HuH-7.5 (cell line): ENCODE data around the gene ADAR.
A peak's percentile ranks its signal among the peaks of the same experiment; 100 is the strongest.

Experiments
- DNase-seq: peaks from one replicate; pipeline ENCODE4 v3.0.0; 2011; ENCODE audit warnings: low spot score

ADAR gene

DNA sequence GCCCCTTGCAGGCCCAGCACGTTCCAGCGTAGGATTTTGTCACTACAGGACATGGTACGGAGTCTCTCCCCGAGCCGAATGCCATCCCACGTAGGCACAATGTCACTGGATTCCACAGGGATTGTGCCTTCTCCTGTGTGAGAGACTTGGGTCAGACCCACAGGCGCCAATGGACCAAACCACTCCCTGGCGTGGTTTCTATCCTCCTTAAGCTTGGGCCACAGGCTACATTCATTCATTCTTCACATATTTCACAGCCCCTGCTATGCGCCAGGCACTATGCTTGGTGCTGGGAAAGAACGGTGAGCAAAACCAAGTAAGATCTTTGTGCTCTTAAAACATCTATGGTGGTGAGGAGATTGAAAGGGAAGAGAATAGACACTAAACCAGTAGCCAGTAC, 21.8 kb downstream of the ADAR start:
- no peak for DNase-seq

DNA sequence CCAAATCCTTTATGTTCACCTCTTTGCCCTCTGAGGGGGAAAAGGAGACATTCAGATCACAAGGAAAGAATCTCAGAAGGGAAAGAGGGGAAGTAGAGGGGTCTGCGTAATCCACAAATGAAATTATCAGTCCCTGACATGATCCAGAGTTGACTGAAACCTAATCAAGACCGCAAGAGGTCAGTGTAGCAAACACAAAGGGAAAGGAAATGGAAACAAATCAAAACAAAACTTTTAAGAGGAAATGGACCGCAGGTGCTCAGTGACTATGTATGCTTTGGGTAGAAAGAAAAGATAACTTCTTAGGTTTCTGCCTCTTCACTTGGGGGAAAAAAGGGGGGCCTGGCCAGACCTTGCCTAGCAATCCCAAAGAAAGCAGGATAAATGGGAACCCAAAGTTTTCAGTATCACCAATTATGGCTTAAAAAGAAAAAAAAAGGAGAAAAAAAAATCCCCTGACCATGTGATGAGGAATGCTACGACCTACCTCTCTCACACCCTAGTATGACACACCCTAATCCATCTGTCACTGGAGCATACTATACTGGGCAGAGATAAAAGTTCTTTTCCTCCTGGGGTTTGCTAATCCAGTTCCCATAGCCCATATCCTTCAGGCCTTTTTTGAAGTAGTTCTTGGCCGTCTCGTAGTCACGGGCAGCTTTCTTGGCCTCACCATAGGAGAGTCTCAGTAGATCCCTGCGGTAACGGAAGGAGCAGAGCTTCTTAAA, 23.6 kb downstream of the ADAR start:
- no peak for DNase-seq

GRCh38 chr1:154583773-154584172, 24.2 kb downstream of the ADAR start:
- DNase-seq = no peak

DNA sequence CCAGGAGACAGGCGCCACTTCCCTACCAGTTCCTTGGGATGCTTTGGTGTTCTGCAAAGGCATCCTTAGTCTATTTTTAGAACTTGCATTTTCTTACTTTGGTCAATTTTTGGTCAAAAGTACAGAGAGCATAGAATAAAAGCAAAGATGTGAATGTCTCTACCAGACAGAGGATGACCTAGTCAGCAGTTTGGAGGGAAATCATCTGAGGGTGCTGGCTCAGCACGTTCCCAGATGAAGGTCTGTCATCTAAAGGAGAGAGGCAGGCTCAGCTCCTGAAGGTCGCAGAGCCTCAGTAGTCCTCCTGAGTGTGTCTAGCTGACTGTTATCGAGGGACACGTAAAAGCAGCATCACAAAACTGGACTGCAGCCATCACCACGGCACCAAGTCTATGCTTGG, 25.1 kb downstream of the ADAR start:
- DNase-seq = no peak

DNA sequence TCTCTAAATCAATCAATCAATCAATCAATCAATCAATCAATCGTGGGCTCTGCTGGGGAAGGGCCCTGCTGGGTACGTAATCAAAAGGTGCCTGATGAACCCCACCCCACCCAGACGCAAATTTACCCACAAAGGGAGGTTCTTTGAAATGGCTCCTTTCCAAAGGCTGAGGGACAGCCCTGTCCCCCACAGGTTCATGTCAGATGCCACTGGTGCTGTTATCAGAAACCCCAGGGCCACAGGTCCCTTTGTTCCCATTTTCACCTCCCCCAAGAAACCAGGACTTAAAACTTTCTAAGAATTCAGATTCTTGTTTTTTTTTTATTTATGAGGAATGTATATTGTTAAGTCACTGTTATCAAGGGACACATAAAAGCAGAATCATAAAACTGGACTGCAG, 26.2 kb downstream of the ADAR start:
- no peak for DNase-seq

DNA sequence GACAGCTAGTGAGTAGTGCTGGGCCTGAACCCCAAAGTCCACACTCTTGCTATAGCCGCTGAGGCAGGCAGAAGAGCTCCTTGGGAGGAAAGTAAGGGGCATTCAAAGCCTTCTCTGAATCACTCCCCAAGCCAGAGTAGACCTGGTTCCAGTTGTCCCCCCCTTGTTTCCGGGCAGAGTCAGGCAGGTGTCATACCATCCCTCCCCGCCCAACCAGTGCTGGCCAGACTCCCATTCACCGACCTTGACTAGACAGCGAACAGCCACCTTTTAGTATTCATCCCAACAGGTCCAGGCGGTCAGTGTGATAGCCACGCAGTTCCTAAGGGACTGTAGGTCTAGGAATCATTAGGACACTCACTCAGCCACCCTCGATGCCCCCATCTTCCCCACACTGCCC, 28.6 kb downstream of the ADAR start:
- DNase-seq = no peak

DNA sequence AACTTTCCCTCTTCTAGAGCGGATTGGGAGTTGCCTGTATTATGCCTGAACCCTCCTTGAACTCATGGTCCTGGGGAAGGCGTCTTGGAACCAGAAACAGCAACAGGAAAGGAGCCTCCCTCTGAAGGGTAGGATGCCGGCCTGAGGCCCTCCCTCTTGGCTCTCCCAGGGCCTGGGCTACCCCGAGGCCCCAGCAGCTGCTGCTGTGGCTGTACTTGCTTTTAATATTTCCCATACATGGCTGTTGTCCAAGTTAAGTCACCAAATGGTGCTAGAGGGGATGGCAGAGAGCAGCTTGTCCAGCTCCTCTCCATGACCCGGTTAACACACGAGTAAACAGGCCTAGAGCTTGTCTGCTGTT, 29.9 kb downstream of the ADAR start:
- DNase-seq = no peak

- no peak for DNase-seq
Observed at GRCh38 chr1:154577346-154578057, 30.5 kb downstream of the ADAR start.

- no peak for DNase-seq
Observed at GRCh38 chr1:154575951-154576566, 31.9 kb downstream of the ADAR start.

DNA sequence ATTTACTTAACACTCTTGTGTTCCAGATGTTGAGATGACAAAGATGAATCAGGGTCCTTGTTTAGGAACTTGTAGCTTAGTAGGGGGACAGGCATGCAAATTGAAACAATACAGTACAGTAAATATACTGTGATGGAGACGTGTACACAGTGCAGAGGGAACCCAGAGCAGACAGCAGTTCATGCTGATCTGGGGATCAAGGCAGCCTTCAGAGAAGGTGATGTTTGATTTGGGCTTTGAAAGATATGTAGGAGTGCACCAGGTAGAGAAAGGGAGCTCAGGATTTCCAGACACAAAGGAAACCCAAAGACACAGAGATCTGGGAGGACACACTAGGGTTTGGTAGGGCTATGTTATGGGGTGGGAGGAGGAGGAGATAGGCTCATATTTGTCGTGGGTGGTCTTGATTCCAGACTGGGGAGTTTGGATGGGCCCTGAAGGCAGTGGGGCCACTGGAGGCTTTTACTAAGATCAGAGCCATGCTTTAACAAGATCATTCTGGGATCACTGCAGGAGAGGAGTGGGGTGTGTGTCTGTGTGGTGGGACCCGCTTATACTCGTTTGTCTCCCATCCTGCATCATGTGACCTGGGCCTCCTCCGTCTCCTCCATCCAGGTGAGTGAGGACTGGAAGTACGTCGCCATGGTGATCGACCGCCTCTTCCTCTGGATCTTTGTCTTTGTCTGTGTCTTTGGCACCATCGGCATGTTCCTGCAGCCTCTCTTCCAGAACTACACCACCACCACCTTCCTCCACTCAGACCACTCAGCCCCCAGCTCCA, 32.6 kb downstream of the ADAR start:
- DNase-seq = no peak

DNA sequence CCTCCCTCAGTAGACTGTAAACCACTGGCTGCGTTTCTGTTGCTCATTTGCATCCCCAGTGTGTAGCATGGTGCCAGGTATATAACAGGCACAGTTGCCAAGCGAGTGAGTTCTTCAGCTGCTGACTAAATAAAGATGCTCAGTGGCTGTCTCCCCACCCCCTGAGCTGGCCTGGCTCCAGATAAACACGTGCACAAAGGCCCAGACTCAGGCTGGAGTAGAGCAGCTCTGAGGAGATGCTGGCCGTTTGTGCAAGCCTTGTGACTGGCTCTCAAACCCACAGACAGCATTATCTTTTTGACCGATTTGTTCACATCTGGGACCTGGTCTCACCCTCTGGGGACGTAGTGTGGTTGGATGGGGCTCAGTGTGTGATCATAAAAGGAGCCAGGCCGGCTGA, 33.3 kb downstream of the ADAR start:
- DNase-seq = no peak

- DNase-seq = no peak
Observed at GRCh38 chr1:154573168-154573510, 34.8 kb downstream of the ADAR start.

DNA sequence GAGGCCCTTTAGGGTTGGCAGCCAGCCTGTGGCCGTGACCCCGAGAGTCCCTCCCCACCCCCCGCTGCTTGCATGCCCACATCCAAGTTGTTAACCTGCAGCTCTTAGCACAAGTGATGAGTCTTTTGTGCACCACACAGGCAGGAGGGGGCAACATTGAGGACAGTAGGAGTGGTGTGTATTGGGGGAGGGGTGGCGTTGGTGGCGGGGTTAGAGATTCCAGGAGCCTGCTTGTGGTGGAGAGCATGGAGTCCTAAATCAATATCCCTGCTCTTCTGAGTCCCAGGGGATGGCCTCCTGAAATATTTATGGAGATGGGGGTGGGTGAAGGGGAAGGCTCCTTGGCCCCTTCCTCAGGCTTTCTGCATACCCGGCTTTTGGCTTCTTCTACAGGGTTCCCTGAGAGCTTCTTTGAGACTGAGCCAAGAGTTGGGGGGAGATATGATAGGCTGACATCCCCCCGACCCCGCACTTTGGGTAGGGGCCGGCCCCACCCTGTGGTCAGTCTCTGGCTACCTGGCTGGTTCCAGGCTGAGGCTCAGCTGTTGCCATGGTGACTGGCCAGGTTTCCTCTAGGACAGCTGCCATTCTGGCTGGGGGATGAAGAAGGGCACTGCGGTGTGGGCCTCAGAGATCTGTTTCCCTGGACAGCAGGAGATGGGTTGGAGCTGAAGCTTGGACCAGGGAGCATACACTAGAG, 35.4 kb downstream of the ADAR start:
- no peak for DNase-seq

- DNase-seq = no peak
Observed at GRCh38 chr1:154571964-154572288, 36.1 kb downstream of the ADAR start.

DNA sequence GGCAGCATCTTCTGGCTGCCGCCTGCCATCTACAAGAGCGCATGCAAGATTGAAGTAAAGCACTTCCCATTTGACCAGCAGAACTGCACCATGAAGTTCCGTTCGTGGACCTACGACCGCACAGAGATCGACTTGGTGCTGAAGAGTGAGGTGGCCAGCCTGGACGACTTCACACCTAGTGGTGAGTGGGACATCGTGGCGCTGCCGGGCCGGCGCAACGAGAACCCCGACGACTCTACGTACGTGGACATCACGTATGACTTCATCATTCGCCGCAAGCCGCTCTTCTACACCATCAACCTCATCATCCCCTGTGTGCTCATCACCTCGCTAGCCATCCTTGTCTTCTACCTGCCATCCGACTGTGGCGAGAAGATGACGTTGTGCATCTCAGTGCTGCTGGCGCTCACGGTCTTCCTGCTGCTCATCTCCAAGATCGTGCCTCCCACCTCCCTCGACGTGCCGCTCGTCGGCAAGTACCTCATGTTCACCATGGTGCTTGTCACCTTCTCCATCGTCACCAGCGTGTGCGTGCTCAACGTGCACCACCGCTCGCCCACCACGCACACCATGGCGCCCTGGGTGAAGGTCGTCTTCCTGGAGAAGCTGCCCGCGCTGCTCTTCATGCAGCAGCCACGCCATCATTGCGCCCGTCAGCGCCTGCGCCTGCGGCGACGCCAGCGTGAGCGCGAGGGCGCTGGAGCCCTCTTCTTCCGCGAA, 36.6 kb downstream of the ADAR start:
- no peak for DNase-seq

DNA sequence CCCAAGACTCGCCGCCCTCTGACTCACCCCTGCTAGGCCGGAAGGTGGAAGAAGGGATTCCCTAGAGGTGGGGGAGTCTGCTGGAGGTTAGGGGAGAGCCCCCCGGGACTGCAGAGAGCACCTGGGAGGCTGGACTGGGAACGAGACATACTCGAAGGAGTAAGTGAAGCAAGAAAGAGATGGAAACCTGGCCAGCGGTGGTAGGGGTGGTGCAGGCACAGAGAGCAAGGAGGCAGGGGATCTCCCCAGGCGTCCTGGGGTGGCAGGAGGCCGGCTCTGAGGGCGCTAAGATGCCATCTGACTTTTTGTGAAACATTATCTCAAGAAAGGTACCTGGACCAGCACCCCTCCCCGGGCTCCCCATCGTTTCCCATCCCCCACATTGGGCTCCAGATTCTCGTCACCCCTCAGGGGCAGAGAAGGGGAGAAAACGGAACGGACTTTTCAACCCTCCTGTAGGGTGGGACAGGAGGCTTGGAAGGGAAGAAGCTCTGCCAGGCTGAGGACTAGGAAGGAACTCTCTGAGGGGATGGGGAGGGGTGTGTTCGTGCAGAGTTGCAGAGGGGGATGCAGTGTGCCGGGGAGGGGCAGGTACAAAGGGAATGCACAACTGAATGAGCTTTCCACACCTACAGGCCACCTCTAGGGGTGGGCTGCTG, 39.7 kb downstream of the ADAR start:
- DNase-seq = no peak

DNA sequence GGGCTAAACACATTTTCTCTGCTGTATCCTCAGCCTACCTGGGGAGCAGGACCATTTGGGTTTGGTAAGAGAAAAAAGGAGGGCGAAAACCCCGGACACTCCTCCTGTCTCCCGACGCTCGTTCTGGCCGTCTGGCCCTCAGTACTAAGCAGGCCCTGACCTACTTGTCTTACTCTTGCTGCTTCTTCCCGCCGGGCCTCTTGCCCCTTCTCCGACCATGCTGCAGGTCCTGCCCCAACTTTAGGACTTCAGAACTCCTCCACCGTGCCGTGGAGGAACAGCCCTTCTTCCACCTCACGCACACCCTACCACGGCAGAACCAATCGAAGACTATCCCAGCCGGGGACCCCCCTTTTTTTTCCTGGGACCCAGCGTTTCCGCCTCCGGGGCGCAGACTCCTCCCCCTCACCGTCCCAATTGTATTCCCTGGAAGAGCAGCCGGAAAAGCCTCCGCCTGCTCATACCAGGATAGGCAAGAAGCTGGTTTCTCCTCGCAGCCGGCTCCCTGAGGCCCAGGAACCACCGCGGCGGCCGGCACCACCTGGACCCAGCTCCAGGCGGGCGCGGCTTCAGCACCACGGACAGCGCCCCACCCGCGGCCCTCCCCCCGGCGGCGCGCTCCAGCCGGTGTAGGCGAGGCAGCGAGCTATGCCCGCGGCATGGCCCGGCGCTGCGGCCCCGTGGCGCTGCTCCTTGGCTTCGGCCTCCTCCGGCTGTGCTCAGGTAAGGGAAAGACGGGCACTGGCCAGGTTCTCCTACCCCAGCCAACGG, 40.4 kb downstream of the ADAR start, which contains the start of gene CHRNB2:
Gene CHRNB2 (plus strand): TSS at position 393 of the 771 bp plus-strand sequence. CDS start 267 bp downstream, at position 660.
- DNase-seq = peak; percentile 92

DNA sequence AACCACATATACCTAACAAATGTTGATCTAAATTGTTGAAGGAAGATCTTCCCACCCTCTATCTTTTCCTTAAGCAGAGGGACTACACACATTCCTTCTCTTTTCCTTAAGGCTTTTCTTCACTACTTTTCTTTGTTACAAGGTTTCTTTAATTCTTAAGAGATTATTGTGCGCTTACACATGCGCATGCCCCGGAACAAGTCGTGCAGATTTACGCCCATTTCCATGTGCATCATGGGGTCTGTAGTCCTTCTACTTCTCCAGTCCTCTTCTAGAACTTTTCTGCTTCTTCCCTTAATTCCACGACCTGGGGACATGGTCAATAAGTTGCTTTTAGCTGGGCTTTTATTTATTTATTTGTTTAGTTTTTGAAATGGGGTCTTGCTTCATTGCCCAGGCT, 42.1 kb downstream of the ADAR start:
- DNase-seq = no peak

DNA sequence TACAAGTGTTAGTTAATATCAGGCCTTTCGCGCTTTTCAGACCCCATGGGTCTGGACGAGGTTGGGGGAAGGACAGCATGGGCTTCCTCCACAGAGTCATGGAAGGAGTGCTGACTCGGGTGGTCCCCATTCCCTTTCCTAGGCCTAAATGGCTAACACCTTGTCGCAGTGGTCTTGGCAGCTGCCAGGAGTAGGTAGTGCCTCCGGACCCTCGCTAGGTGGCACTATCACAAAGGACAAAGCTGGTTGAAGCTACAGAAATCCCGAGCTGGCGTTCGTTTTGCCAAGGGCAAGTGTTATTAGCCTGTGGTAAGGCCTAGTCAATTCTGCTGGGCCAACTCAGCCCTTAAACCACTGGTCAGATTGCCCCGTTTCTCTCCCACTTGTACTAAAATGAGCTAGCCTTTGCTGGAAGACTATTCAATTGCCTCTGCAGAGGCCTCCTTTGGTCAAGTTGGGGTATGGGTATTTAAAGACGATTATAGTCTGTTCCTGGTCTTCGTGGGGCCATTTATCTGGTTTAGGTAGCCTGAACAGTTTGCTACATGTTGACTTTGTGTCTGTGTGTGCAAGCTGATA, 48.4 kb downstream of the ADAR start:
- peak; percentile 88 for DNase-seq
